Activated T-cell treated with anti-CD3 and anti-CD28 coated beads for 48 hours (primary cell): ENCODE measurements around the gene DLX2.

Experiments
- DNase-seq: peaks from one replicate; pipeline ENCODE4 v3.0.0-alpha.2; 2020; ENCODE audit warnings: low read depth

Gene DLX2

GRCh38 chr2:172107690-172108586, 5.2 kb upstream of the DLX2 start:
- no peak for DNase-seq

GRCh38 chr2:172106108-172106961, 3.6 kb upstream of the DLX2 start:
- DNase-seq = no peak

- DNase-seq = no peak
Observed at GRCh38 chr2:172105471-172106107, 2.9 kb upstream of the DLX2 start.

GRCh38 chr2:172103471-172104272, 972 bp upstream of the DLX2 start:
- peak; percentile 62 for DNase-seq

- no peak for DNase-seq
Observed at GRCh38 chr2:172101821-172102390, 794 bp downstream of the DLX2 start.

- DNase-seq = no peak
Observed at GRCh38 chr2:172100935-172101820, 1.5 kb downstream of the DLX2 start.

- no peak for DNase-seq
Observed at GRCh38 chr2:172100080-172100934, 2.4 kb downstream of the DLX2 start.

GRCh38 chr2:172099472-172100079, 3.1 kb downstream of the DLX2 start:
- no peak for DNase-seq

GRCh38 chr2:172098650-172099471, 3.8 kb downstream of the DLX2 start:
- DNase-seq = no peak

GRCh38 chr2:172098287-172098649, 4.4 kb downstream of the DLX2 start:
- DNase-seq = no peak

- DNase-seq = no peak
Observed at GRCh38 chr2:172097557-172098131, 5.1 kb downstream of the DLX2 start.

- no peak for DNase-seq
Observed at GRCh38 chr2:172096626-172097547, 5.8 kb downstream of the DLX2 start.

- no peak for DNase-seq
Observed at GRCh38 chr2:172095905-172096625, 6.6 kb downstream of the DLX2 start.

- no peak for DNase-seq
Observed at GRCh38 chr2:172095146-172095904, 7.4 kb downstream of the DLX2 start.
